ENCODE results near the gene RTEL1. TPM values are rescaled to one million over a fixed set of nuclear protein-coding genes. Genes with fewer than 3 reads are reported as not detected.
A peak's percentile ranks its signal among the peaks of the same experiment; 100 is the strongest.

RTEL1 gene
- total RNA-seq, 1 experiment from 2014 or later = 25.6 TPM

GRCh38 chr20:63692436-63693082, 34.4 kb downstream of the RTEL1 start:
- H3K27me3 ChIP-seq = no peaks in the 10 kb centered on the region
- no peaks in the 10 kb centered on the region; the same call in 1 of the 2 replicates for H3K4me1 ChIP-seq
- H3K4me3 ChIP-seq = no peak overlapping the region
- H3K36me3 ChIP-seq = no peaks in the 10 kb centered on the region; the same call in 1 of the 2 replicates
- no peak overlapping the region for H3K27ac ChIP-seq
- DNase-seq = peak; percentile 47 to 58
- no peaks in the 10 kb centered on the region for H3K9me3 ChIP-seq (replicated peaks)

GRCh38 chr20:63693083-63693732, 35.1 kb downstream of the RTEL1 start:
- Histone ChIP-seq H3K4me1 (no peaks in the 10 kb centered on the region; the same call in 1 of the 2 replicates), H3K9me3 (replicated peaks) (no peaks in the 10 kb centered on the region), H3K36me3 (no peaks in the 10 kb centered on the region; the same call in 1 of the 2 replicates), H3K4me3 (no peak overlapping the region), H3K27ac (no peak overlapping the region), H3K27me3 (no peaks in the 10 kb centered on the region)
- DNase-seq = no peak

DNA sequence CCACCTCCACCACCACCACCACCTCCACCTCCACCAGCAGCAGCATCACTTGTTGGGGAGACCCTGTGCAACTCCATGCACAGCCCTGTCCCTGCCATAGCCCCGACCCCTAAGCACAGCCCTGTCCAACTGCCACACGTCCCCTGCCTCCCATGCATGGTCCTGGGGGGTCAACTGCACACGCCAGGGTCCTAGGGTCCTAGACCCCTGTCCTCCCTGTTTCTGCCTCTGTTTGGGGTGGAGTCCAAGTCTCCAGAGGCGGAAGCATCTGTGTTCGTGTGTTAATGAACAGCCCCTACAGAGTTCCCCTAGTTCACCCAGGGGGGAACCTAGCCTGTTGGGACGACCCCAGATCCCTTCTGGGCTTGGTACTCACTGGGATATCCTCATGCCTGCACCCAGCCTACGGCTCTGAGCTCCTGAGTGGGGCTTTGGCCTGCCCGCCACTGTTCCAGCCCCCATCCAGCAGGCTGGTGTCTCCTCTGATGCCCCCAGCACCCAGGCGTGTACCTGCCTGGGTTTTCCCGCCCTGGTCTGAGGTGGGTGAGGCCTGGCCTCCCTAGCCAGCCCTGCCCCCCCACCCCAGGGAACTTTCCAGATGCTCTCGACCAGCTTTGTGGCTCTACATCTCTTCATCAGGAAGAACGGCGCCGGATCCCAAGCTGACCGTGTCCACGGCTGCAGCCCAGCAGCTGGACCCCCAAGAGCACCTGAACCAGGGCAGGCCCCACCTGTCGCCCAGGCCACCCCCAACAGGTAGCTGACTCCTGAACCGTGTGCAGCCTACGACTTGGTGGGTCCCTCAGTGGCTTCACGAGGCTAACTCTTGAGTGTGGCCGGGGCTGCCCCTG, 35.8 kb downstream of the RTEL1 start:
- no peak for DNase-seq
- peaks cover 6% of the 10 kb centered on the region for H3K4me1 ChIP-seq
- H3K27me3 ChIP-seq = no peaks in the 10 kb centered on the region
- no peak overlapping the region for H3K27ac ChIP-seq
- no peak overlapping the region for H3K4me3 ChIP-seq
- H3K9me3 ChIP-seq (replicated peaks) = no peaks in the 10 kb centered on the region
- no peaks in the 10 kb centered on the region; the same call in 1 of the 2 replicates for H3K36me3 ChIP-seq

GRCh38 chr20:63694584-63695423, 36.7 kb downstream of the RTEL1 start:
- H3K4me1 ChIP-seq = peaks cover 14% of the 10 kb centered on the region
- no peaks in the 10 kb centered on the region for H3K9me3 ChIP-seq (replicated peaks)
- no peaks in the 10 kb centered on the region; the same call in 1 of the 2 replicates for H3K36me3 ChIP-seq
- H3K27me3 ChIP-seq = no peaks in the 10 kb centered on the region
- H3K27ac ChIP-seq = no peak overlapping the region
- peak in 1 of 2 experiments; percentile 17 for DNase-seq
- H3K4me3 ChIP-seq = no peak overlapping the region

DNA sequence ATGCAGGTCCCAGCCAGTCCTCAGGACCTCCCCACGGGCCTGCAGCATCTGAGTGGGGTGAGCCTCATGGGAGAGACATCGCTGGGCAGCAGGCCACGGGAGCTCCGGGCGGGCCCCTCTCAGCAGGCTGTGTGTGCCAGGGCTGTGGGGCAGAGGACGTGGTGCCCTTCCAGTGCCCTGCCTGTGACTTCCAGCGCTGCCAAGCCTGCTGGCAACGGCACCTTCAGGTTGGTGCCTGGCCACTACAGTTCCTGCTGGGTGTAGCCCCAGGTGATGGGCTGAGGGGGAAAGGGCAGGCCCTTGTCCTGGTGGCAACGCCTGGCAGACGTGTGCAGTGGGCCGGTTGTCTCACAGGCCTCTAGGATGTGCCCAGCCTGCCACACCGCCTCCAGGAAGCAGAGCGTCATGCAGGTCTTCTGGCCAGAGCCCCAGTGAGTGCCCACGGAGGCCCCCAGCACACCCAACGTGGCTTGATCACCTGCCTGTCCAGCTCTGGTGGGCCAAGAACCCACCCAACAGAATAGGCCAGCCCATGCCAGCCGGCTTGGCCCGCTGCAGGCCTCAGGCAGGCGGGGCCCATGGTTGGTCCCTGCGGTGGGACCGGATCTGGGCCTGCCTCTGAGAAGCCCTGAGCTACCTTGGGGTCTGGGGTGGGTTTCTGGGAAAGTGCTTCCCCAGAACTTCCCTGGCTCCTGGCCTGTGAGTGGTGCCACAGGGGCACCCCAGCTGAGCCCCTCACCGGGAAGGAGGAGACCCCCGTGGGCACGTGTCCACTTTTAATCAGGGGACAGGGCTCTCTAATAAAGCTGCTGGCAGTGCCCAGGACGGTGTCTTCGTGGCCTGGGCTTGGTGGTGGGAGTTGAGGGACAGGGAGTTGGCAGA, 37.6 kb downstream of the RTEL1 start:
- DNase-seq = no peak
- Histone ChIP-seq H3K4me3 (no peak overlapping the region), H3K36me3 (no peaks in the 10 kb centered on the region; the same call in 1 of the 2 replicates), H3K27me3 (no peaks in the 10 kb centered on the region), H3K9me3 (replicated peaks) (no peaks in the 10 kb centered on the region), H3K27ac (no peak overlapping the region), H3K4me1 (peaks cover 18% of the 10 kb centered on the region)

DNA sequence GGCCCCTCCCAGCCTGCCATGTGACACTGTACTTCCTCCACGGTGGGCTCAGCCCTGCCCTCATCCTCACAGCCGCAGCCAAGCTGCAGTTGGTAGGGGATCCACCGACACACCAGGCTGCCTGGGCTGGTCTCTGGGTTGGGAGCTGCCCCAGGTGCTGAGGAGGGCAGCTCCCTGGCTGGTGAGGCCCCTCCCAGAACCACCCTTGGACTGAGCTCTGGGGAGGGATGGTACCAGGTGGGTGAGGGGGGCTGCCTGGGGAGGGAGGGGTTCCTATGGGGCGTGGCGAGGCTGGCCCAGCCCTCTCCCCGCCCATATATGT, 38.2 kb downstream of the RTEL1 start:
- Histone ChIP-seq H3K9me3 (replicated peaks) (no peaks in the 10 kb centered on the region), H3K27me3 (no peaks in the 10 kb centered on the region), H3K4me1 (peaks cover 18% of the 10 kb centered on the region), H3K36me3 (no peaks in the 10 kb centered on the region; the same call in 1 of the 2 replicates), H3K4me3 (no peak overlapping the region), H3K27ac (no peak overlapping the region)
- DNase-seq = peak; percentile 34 to 44

DNA sequence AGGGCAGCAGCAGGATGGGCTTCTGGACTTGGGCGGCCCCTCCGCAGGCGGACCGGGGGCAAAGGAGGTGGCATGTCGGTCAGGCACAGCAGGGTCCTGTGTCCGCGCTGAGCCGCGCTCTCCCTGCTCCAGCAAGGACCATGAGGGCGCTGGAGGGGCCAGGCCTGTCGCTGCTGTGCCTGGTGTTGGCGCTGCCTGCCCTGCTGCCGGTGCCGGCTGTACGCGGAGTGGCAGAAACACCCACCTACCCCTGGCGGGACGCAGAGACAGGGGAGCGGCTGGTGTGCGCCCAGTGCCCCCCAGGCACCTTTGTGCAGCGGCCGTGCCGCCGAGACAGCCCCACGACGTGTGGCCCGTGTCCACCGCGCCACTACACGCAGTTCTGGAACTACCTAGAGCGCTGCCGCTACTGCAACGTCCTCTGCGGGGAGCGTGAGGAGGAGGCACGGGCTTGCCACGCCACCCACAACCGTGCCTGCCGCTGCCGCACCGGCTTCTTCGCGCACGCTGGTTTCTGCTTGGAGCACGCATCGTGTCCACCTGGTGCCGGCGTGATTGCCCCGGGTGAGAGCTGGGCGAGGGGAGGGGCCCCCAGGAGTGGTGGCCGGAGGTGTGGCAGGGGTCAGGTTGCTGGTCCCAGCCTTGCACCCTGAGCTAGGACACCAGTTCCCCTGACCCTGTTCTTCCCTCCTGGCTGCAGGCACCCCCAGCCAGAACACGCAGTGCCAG, 38.7 kb downstream of the RTEL1 start, which contains the start of gene TNFRSF6B:
TSS of gene TNFRSF6B (plus strand) at position 25 of the 729 bp plus-strand sequence. CDS start at position 141, 116 bp downstream.
- Histone ChIP-seq H3K4me1 (peaks cover 18% of the 10 kb centered on the region), H3K4me3 (no peak within 1 kb of the TSS), H3K9me3 (replicated peaks) (no peaks in the 10 kb centered on the region), H3K36me3 (no peaks in the 10 kb centered on the region; the same call in 1 of the 2 replicates), H3K27ac (no peak within 1 kb of the TSS), H3K27me3 (no peaks in the 10 kb centered on the region)
- DNase-seq = peak in 1 of 2 experiments; percentile 21

DNA sequence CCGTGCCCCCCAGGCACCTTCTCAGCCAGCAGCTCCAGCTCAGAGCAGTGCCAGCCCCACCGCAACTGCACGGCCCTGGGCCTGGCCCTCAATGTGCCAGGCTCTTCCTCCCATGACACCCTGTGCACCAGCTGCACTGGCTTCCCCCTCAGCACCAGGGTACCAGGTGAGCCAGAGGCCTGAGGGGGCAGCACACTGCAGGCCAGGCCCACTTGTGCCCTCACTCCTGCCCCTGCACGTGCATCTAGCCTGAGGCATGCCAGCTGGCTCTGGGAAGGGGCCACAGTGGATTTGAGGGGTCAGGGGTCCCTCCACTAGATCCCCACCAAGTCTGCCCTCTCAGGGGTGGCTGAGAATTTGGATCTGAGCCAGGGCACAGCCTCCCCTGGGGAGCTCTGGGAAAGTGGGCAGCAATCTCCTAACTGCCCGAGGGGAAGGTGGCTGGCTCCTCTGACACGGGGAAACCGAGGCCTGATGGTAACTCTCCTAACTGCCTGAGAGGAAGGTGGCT, 39.3 kb downstream of the RTEL1 start:
- H3K9me3 ChIP-seq (replicated peaks) = no peaks in the 10 kb centered on the region
- peaks cover 18% of the 10 kb centered on the region for H3K4me1 ChIP-seq
- H3K27me3 ChIP-seq = no peaks in the 10 kb centered on the region
- no peaks in the 10 kb centered on the region; the same call in 1 of the 2 replicates for H3K36me3 ChIP-seq
- no peak overlapping the region for H3K27ac ChIP-seq
- DNase-seq = peak; percentile 18 to 41
- no peak overlapping the region for H3K4me3 ChIP-seq

GRCh38 chr20:63697868-63698545, 39.9 kb downstream of the RTEL1 start:
- Histone ChIP-seq H3K27ac (no peak overlapping the region), H3K4me3 (no peak overlapping the region)

GRCh38 chr20:63698739-63699465, 40.8 kb downstream of the RTEL1 start:
- peak overlapping the region; percentile 63 for H3K27ac ChIP-seq
- no peaks in the 10 kb centered on the region for H3K9me3 ChIP-seq (replicated peaks)
- H3K4me1 ChIP-seq = peaks cover 18% of the 10 kb centered on the region
- H3K36me3 ChIP-seq = no peaks in the 10 kb centered on the region; the same call in 1 of the 2 replicates
- peak; percentile 90 to 93 for DNase-seq
- no peaks in the 10 kb centered on the region for H3K27me3 ChIP-seq
- H3K4me3 ChIP-seq = no peak overlapping the region

More at GRCh38 chr20:63697868-63698545, 39.9 kb downstream of the RTEL1 start:
- H3K36me3 ChIP-seq = no peaks in the 10 kb centered on the region; the same call in 1 of the 2 replicates
- no peaks in the 10 kb centered on the region for H3K27me3 ChIP-seq
- DNase-seq = peak in 1 of 2 experiments; percentile 20
- peaks cover 18% of the 10 kb centered on the region for H3K4me1 ChIP-seq
- no peaks in the 10 kb centered on the region for H3K9me3 ChIP-seq (replicated peaks)

DNA sequence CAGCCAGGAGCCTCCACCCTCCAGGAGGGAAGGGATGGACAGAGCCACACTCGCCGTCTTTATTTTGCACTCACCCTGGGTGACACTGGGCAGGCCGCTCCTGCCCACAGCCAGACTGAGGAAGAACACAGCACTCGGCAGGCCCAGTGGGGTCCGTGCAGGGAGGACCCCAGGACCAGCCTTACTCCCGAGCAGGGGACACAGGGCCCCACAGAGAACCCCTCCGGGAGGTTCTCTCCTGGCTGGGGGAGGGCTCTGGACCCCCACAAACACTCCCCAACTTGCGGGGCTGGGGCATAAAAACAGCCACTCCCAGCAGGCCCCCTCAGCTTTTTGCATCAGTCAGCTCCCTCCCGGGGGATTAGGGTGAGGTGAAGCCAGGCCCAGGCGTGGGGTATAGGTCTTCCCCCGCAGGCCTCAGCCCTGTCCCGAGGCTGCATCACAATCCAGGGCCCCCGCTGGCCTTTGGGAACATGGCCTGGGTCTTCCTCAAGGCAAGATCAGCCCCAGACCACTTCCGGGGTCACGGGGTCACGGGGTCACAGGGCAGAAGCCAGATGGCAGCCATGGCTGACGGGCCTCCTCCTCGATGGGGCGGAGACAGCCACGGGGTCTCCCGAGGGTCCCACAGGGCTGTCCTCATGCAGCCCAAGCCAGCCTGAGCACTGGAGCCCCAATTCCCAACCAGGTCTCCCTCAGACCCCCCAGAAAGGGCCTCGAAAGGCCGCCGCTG, 41.5 kb downstream of the RTEL1 start:
- Histone ChIP-seq H3K9me3 (replicated peaks) (no peaks in the 10 kb centered on the region), H3K4me3 (no peak overlapping the region), H3K36me3 (peaks cover 6% of the 10 kb centered on the region; the same call in 1 of the 2 replicates), H3K27me3 (no peaks in the 10 kb centered on the region), H3K4me1 (peaks cover 18% of the 10 kb centered on the region), H3K27ac (peak overlapping the region; percentile 63)
- DNase-seq = peak; percentile 37 to 39

All from SJCRH30 (cell line).